Stimulated activated CD8-positive, alpha-beta memory T cell treated with anti-CD3 and anti-CD28 coated beads, Interleukin-2, amount 100 ng/mL, for 48 hours (primary cell): ENCODE results near the gene PCIF1.
"Not testable (repeated sequence)": the region's sequence is repeated elsewhere in the genome, so short reads cannot be mapped to it uniquely, and the experiment has no call there.

Experiments used
- DNase-seq, 2 donors: peaks; one replicate each; pipeline ENCODE4 v3.0.0-alpha.2; 2020; ENCODE audit warnings: low read depth in 2 of 2

PCIF1 gene

DNA sequence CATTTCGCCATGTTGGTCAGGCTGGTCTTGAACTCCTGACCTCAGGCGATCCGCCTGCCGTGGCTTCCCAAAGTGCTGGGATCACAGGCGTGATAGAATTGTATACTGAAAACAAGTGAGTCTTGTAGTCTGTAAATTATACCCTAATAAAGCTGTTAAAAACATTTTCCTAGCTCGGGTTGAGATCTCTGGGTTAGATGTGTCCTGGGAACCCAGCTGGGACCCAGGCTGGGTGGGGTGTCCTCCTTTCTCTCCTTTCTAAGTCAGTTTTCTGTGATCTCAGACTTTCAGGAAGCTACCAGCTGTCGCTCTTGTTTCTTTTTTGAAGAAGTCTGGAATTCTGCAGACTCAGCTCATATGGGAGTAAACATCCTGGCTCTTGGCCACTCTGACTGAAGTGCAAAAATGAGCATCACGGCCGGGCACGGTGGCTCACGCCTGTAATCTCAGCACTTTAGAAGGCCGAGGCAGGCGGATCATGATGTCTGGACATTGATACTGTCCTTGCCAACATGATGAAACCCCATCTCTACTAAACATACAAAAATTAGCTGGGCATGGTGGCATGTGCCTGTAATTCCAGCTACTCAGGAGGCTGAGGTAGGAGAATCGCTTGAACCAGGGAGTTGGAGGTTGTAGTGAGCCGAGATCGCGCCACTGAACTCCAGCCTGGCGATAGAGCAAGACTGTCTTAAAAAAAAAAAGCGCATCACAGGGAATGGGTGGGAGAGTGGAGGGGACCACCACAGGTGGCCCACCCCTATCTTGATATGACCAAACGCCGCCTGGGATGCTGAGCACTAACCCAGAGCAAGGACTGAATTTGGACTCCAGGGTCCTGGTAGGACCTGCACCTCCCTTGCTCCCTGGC, 9.9 kb upstream of the PCIF1 start:
- no peak for DNase-seq

DNA sequence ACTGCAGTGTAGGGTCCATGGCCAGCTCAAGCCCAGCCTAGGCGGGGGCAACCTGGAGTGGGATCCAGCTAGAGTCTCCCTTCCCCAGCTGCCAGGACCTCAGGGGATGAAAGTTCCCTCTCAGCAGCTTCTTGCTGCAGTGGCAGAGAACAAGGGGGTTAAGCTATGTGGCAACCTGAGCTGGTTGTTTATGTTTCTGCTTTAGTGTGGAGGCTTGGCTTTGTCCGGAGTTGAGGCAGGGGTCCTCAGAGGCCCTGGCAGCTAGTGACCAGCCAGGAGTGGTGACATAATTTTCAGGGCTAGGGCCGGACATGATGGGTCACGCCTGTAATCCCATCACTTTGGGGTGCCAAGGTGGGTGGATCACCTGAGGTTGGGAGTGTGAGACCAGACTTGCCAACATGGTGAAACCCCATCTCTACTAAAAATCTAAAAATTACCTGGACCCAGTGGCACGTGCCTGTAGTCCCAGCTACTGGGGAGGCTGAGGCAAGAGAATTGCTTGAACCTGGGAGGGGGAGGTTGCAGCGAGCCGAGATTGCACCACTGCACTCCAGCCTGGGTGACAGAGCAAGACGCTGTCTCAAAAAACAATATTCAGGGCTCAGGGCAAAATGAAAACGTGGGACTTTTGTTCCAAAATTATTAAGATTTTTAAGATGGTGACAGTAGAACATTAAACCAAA, 8.5 kb upstream of the PCIF1 start:
- DNase-seq, result no peak

- DNase-seq, result no peak
These were observed 7.8 kb upstream of the PCIF1 start for GRCh38 chr20:45926731-45927070.

DNA sequence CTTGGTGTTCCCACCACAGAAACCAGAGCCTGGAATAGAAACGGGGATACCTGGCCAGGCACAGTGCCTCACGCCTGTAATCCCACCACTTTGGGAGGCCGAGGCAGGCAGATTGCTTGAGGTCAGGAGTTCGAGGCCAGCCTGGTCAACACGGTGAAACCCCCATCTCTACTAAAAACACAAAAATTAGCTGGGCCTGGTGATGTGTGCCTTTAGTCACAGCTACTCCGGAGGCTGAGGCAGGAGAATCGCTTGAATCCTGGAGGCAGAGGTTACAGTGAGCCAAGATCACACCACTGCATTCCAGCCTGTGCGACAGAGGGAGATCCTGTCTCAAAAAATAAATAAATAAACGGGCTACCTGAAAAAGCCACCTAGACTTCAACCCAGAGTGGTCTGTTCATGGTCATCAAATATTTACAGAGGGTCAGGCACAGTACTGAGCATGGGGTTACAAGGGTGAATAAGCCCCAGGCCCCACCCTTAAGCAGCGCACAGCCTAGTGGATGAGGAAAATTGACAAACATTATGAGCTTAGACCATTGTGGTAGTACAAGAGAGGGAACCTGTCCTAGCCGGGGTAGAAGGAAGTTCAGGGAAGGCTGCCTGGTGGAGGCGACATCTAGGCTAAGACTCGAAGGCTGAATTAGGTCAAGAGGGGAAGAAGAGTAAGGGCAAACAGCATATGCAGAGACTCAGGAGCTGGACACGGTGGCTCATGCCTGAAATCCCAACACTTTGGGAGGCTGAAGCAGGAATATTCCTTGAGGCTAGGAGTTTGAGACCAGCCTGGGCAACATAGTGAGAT, 7.2 kb upstream of the PCIF1 start:
- no peak for DNase-seq

- not testable (repeated sequence) for DNase-seq
These were observed 2.8 kb upstream of the PCIF1 start for GRCh38 chr20:45931680-45932079.

DNA sequence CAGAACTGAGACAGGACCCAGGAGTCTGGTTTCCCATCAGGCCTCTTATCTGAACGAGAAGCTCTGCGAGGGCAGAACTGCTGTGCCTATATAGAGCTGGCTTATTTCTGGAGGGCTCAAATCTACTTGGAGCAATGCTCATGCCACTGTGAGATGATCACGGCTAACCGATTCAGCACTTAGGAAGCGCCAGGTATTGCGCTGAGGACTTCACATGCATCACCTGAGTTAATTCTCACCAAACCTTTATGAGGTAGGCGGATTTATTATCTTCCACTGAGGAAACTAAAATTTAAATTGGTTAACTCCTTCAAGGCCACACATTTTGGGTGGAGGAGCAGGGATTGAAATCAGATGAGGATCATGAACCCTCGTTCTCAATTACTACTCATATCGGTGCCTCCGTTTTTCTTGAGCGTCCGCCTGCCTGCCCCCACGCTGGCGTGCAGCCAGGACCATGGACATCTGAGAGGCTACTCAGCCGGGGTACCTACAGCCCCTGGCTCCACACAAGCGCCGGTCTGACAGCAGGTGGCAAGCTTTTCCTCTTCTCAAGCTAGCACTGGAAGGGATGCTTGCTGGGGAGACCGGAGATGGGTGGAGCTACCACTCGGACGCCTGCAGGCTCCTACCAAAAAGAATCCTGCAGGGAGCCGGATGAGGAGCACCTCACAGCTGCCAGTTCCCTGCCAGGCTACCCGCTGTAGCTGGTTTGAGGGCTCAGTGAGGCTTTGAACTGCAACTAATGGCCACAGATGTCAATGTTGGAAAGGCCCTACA, 1.0 kb upstream of the PCIF1 start:
- DNase-seq, result peak; percentile 36 to 43

DNA sequence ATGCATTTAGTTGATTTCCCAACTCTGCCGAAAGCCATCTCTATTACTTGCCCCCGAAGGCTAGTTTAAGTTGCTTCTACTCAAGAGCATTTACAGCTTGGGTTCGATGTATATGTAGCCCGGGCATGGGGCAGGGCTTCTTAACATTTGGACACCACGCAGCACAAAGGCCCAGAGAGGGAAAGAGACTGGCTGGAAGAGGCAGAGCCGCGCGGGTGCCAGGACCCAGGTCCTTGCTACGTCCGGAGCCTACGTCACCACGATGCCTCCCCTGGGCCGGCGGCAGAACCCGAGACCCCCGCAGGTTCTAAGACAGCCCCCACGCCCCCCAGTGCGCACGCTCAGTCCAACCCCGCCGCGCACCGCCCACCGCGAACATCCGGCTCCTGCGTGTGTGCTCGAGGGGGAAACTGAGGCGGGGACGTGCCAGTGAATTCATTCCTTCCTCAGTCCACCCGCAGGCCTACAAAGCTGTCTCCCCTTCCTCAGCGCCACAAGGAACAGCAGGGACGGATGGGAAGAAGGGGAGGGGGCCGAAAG, 367 bp upstream of the PCIF1 start:
- DNase-seq, result peak in 1 of 2 donors; percentile 50

- no peak for DNase-seq
These were observed 1.0 kb downstream of the PCIF1 start for GRCh38 chr20:45935416-45936046.

DNA sequence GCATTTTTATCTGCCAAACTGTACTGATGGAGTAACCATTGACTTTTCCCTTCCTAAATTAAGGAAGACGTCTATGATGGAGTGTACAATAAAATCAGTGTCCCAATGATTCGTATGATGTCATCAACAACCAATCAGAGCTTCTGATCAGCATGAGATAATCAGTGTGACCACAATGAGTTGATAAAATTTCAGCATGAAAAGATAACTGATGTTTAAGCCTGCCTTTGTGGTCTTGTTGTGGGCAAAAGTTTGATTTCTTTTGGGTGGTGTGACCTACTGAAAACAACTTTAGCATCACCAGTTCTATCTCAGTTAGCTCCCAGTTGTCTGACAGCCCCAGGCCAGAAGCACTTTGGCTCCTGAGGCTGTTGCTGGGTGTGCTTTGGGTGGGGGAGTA, 3.3 kb downstream of the PCIF1 start:
- DNase-seq, result no peak

GRCh38 chr20:45938727-45939438, 4.4 kb downstream of the PCIF1 start:
- DNase-seq, result no peak

- DNase-seq, result no peak
These were observed 5.6 kb downstream of the PCIF1 start for GRCh38 chr20:45940053-45940452.

GRCh38 chr20:45940469-45940868, 6.0 kb downstream of the PCIF1 start:
- DNase-seq, result no peak

GRCh38 chr20:45943613-45944012, 9.1 kb downstream of the PCIF1 start:
- no peak for DNase-seq

DNA sequence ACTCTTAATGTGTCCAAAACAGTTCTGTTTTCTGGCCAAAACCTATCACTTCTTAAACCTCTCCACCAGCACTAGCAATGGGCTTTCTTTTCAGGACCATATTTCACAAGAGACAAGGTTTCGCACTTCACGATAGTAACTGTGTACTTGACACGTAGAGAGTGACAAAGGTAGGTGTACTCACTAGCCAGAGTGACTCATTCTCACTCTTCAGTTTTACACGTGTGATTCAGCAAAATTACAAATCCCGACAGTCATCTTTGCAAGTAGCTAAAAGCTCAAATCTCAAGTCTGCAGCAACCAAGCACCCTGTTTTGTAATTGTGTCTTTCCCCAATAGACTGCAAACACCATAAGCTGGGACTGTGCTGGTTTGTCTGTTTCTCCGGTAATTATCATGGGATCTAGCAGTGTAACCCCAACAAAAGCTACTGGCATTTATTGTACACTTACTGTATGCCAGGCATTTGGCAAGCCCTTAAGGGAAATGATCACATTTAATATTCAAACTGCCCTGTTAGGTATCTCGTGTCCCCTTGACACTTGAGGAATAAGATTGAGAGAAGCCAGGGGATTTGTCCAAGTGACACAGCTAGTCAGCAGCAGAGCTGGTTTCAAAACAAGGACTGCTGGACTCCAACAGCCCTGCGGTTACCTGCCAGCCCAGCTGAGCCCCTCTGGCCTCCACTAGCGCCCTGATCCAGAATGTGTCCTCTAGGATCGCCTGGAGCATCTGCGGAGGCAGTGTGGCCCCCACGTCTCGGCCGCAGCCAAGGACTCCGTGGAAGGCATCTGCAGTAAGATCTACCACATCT, 9.9 kb downstream of the PCIF1 start:
- DNase-seq, result no peak

- DNase-seq, result no peak
These were observed 10.6 kb downstream of the PCIF1 start for GRCh38 chr20:45944965-45945677.

DNA sequence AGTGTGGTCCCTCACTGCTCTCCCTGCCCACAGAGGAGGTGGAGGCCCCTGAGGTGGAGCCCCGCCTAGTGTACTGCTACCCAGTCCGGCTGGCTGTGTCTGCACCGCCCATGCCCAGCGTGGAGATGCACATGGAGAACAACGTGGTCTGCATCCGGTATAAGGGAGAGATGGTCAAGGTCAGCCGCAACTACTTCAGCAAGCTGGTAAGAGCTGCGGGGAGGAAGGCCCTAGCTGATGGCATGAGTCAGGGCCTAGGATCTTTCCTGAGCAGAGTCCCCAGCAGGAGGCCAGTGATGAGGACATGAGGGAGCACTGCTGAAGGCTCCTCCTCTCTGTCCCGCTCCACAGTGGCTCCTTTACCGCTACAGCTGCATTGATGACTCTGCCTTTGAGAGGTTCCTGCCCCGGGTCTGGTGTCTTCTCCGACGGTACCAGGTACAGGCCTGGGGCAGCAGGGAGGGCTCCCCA, 11.2 kb downstream of the PCIF1 start:
- no peak for DNase-seq

- DNase-seq, result peak in 1 of 2 donors; percentile 31
These were observed 11.9 kb downstream of the PCIF1 start for GRCh38 chr20:45946149-45946970.
